ENCODE data around the gene FDCSP.

FDCSP gene

DNA sequence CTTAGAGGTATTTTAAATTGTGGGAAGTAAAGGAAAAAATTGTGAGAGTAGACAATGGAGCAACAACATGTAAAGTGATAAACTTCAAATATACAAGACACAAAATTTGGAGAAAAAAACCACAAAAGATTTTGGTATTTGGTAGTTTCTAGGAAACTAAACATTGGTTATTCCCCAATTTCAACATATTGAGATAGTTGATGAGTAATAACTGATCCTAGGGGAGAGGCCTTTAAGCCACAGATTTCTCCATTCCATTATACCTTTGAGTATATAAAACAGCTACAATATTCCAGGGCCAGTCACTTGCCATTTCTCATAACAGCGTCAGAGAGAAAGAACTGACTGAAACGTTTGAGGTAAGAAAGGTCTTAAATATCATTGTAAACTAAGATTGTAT lies at the start of gene FDCSP:
TSS of gene FDCSP (plus strand) at position 301 of the 400 bp plus-strand sequence. CDS start 5,071 bp downstream, outside the sequence.
- no peaks in the 10 kb centered on the region for H3K36me3 Mint-ChIP-seq (ENCODE audit: low read depth)
- H3K4me3 Mint-ChIP-seq: no peak within 1 kb of the TSS
- H3K27ac Mint-ChIP-seq: no peak within 1 kb of the TSS
- no peaks in the 10 kb centered on the region for H3K27me3 Mint-ChIP-seq
- H3K4me1 Mint-ChIP-seq (ENCODE audit: low read depth): no peaks in the 10 kb centered on the region
- intact Hi-C loops (cut with micrococcal nuclease): no loop called here
- no peaks in the 10 kb centered on the region for H3K9me3 Mint-ChIP-seq

DNA sequence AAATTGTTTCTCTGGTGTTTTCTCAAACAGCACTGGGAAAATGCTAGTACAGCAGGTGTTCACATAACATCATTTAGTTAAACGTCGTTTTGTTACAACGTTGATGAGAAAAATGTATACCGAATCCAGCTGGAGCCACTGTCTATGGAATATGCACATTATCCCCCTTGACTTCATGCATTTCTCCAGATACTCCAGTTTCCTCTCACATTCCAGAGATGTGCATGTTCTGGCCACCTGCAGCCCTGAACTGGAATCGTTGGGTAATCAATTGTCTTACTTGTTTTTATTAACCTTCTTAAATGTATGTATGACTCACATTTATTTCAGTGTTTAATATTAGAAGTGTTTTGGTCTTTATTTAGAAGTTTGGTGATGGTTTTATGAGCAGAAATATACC lies 48.8 kb upstream of the FDCSP start:
- Mint-ChIP-seq H3K36me3 (ENCODE audit: low read depth) (no peaks in the 10 kb centered on the region), H3K27me3 (no peaks in the 10 kb centered on the region), H3K4me1 (ENCODE audit: low read depth) (no peaks in the 10 kb centered on the region), H3K27ac (no peak overlapping the region), H3K4me3 (no peak overlapping the region), H3K9me3 (no peaks in the 10 kb centered on the region)
- intact Hi-C loops (cut with micrococcal nuclease): no loop called here

DNA sequence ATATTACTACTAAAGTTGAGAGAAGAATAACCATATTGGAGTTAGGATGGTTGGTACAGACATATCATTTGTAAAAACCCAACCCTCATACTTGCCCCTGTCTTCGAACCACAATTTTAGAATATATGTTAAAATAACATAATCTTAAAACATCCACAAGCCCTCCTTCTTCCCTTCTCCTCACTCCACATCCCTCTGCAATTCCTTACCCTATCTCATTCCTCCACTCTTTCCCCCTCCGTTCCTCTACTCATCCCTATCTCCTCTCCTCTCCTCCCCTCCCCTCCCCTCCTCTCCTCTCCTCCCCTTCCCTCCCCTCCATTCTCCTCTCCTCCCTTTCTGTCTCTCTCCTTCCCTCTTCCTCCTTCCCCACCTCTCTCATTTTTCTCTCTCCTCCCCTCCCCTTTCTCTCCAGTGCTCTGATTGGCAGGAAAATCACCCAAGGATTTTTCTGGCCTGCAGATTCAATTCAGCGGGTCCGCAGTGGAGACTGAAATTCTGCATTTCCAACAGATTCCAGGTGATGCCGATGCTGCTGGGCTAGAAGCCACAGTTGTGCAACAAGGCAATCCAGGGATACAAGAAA lies 47.8 kb upstream of the FDCSP start:
- Mint-ChIP-seq H3K36me3 (ENCODE audit: low read depth) (no peaks in the 10 kb centered on the region), H3K27me3 (no peaks in the 10 kb centered on the region), H3K4me3 (no peak overlapping the region), H3K27ac (no peak overlapping the region), H3K9me3 (no peaks in the 10 kb centered on the region), H3K4me1 (ENCODE audit: low read depth) (no peaks in the 10 kb centered on the region)
- intact Hi-C loops (cut with micrococcal nuclease): no loop called here

DNA sequence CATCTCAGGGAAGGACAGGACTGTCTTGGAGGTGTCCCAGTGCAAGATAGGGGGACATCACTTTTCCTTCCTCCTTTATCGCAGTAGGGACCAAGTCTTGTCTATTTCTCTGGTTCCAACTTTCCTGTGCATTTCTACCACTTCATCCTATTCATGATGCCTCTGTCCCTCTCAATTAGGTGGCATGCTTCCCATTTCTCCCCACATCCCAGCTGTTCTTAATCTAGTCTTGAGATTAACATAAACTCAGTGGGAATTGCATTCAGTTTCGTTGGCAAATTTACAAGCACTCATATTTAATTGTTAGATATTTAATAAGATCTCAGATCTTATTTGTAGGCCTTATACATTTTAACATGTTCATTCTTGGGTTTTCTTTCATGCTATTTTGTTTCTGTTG lies 46.1 kb upstream of the FDCSP start:
- Mint-ChIP-seq H3K27me3 (no peaks in the 10 kb centered on the region), H3K36me3 (ENCODE audit: low read depth) (no peaks in the 10 kb centered on the region), H3K27ac (no peak overlapping the region), H3K9me3 (no peaks in the 10 kb centered on the region), H3K4me1 (ENCODE audit: low read depth) (no peaks in the 10 kb centered on the region), H3K4me3 (no peak overlapping the region)
- intact Hi-C loops (cut with micrococcal nuclease): loop anchor here (5.0 kb wide), 1 partner anchor 298 kb away; no protein-coding TSS in a partner anchor

DNA sequence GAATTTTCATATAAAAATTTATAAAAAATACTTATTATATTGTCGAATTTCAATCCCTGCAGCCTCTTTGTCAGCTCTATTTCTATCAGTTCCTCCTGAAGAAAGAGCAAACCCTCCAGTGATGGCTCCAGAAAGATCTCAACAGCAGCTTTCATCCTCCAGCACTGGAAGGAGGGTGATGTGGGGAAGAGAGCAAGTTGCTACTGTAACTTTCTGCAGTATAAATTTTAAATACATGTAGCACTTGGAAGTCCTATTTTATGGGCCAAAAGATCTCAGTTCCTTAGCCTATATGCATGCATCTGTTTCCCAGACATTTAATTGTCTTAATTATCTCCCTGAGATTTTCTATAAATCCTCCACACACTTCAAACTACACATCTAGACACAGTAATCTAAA lies 44.1 kb upstream of the FDCSP start:
- no peaks in the 10 kb centered on the region for H3K36me3 Mint-ChIP-seq (ENCODE audit: low read depth)
- H3K27ac Mint-ChIP-seq: no peak overlapping the region
- H3K4me3 Mint-ChIP-seq: no peak overlapping the region
- no peaks in the 10 kb centered on the region for H3K27me3 Mint-ChIP-seq
- no peaks in the 10 kb centered on the region for H3K9me3 Mint-ChIP-seq
- intact Hi-C loops (cut with micrococcal nuclease): loop anchor here (5.0 kb wide), 1 partner anchor 300 kb away; no protein-coding TSS in a partner anchor
- no peaks in the 10 kb centered on the region for H3K4me1 Mint-ChIP-seq (ENCODE audit: low read depth)

DNA sequence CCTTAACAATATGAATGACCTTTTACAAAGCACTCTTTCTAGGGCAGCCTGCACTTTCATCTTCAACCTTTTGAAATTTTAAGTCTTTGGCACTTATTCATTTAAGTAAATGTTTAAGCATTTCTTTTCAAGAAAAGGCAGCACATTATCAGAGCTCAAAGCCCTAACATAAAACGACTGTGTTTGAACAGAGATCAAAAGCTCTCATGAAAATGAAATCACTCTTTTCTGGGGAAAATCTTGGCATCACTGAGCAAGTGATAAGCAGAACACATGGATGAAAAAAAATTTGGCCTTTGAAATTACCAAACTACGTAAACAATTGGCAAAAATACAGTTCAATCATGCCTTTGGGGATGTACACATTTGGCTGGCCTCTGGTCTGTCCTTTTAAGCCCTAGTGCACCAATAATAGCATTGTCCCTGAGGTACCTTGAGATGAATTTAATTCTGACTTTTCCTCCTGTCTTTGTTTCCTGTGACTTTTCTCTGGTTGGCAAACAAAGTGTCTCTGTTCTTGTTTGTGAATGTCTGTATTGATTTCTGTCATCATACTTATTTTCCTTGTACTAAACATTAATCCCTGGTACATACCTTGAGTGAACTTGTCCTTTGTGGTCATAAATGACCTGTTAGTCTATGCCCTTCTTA lies 43.3 kb upstream of the FDCSP start:
- Mint-ChIP-seq H3K27ac (no peak overlapping the region), H3K36me3 (ENCODE audit: low read depth) (no peaks in the 10 kb centered on the region), H3K4me3 (no peak overlapping the region), H3K27me3 (no peaks in the 10 kb centered on the region), H3K9me3 (no peaks in the 10 kb centered on the region), H3K4me1 (ENCODE audit: low read depth) (no peaks in the 10 kb centered on the region)
- intact Hi-C loops (cut with micrococcal nuclease): loop anchor here (1.0 to 5.0 kb wide), 2 partner anchors 300 to 493 kb away; no protein-coding TSS in a partner anchor

DNA sequence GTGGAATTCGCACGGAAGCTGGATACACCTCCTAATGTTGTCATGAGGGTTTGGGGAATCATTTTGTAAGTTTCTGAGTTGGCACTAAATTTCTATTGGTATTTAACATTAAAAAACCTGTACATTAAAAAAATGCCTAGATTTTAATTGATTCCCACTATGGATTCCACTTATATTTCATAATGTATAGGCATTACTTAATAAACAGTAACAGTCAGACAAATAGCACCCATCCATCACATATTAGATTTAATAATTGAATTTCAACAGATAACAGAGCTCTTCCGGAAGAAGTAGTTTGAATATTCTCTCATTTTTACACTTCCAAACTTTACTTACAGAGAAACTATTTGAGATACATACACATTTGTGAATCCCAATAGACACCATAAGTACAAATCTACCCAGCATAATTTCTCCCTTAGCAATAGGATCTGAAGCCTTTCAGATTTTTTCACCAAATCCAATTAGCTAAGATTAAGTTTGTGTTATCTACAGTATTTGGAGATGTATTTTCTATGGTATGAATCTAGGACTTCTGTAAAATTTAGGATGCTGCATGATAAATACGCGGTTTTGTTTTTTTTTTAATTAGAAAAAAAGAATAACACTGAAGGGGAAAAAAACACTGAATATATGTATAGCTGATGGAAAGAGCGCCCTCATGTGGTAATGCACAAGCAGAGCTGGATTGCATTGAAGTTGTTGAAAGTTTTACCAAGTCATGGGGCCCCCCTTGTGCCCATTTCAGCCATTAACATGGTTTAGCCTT lies 42.6 kb upstream of the FDCSP start:
- intact Hi-C loops (cut with micrococcal nuclease): loop anchor here (1.0 to 5.0 kb wide), 2 partner anchors 301 to 494 kb away; no protein-coding TSS in a partner anchor
- Mint-ChIP-seq H3K36me3 (ENCODE audit: low read depth) (no peaks in the 10 kb centered on the region), H3K4me3 (no peak overlapping the region), H3K9me3 (no peaks in the 10 kb centered on the region), H3K27me3 (no peaks in the 10 kb centered on the region), H3K27ac (no peak overlapping the region), H3K4me1 (ENCODE audit: low read depth) (no peaks in the 10 kb centered on the region)

DNA sequence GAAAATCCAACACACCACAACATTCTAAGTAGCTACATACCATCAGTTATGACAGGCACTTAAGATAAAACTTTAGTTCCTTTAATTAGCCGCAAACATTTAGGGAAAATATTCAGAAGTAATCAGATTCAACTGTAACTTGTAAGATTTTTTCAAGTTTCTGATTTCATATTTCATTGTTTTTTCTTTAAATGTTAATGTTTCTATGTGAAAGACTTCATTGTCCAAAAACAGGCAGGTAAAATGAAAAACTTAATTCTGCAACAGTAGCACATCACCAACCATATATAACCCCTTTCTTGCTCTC lies 42.0 kb upstream of the FDCSP start:
- intact Hi-C loops (cut with micrococcal nuclease): loop anchor here (1.0 to 5.0 kb wide), 2 partner anchors 302 to 495 kb away; no protein-coding TSS in a partner anchor
- H3K4me3 Mint-ChIP-seq: no peak overlapping the region

DNA sequence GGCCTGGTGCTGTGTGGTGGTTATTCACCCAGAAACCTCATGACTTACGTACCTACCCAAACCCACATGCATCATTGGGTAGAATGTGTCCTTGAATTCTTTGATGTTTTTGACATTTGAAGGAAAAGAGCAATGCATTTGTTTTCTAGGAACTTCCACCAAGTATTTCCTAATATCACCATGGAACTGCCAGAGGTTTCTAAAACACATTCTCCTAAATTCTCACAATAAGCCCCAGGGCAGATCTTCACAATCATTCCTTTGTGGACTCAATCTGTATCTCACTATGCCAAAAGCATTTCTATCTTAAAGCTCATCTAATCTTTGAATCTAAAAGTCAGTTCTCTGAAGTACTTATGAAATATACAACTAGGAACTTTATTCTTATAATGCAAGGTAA lies 38.7 kb upstream of the FDCSP start:
- Mint-ChIP-seq H3K4me1 (ENCODE audit: low read depth) (no peaks in the 10 kb centered on the region), H3K27ac (no peak overlapping the region), H3K4me3 (no peak overlapping the region), H3K9me3 (no peaks in the 10 kb centered on the region), H3K27me3 (no peaks in the 10 kb centered on the region), H3K36me3 (ENCODE audit: low read depth) (no peaks in the 10 kb centered on the region)
- intact Hi-C loops (cut with micrococcal nuclease): no loop called here

More for the DNA sequence above, 42.0 kb upstream of the FDCSP start:
- no peaks in the 10 kb centered on the region for H3K9me3 Mint-ChIP-seq
- H3K4me1 Mint-ChIP-seq (ENCODE audit: low read depth): no peaks in the 10 kb centered on the region
- H3K36me3 Mint-ChIP-seq (ENCODE audit: low read depth): no peaks in the 10 kb centered on the region
- H3K27me3 Mint-ChIP-seq: no peaks in the 10 kb centered on the region
- H3K27ac Mint-ChIP-seq: no peak overlapping the region

DNA sequence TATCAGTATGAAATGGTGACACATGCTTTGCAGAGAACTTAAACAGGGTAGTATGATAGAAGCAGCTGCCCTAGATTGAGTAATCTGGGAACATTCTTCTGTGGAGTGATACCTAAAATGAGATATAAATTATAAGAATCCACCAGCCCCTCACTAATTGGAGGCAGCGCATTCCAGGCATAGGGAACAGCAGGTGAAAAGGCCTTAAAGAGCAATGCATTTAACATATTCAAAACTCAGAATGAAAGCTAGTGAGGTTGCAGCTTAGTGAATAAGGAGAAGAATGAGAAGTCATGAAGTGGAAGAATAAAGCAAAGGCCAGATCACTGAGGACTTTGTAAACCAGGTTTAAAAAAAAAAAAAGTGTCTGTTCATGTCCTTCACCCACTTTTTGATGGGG lies 35.3 kb upstream of the FDCSP start:
- Mint-ChIP-seq H3K27ac (no peak overlapping the region), H3K4me3 (no peak overlapping the region), H3K36me3 (ENCODE audit: low read depth) (no peaks in the 10 kb centered on the region), H3K4me1 (ENCODE audit: low read depth) (no peaks in the 10 kb centered on the region), H3K27me3 (no peaks in the 10 kb centered on the region), H3K9me3 (no peaks in the 10 kb centered on the region)
- intact Hi-C loops (cut with micrococcal nuclease): no loop called here

DNA sequence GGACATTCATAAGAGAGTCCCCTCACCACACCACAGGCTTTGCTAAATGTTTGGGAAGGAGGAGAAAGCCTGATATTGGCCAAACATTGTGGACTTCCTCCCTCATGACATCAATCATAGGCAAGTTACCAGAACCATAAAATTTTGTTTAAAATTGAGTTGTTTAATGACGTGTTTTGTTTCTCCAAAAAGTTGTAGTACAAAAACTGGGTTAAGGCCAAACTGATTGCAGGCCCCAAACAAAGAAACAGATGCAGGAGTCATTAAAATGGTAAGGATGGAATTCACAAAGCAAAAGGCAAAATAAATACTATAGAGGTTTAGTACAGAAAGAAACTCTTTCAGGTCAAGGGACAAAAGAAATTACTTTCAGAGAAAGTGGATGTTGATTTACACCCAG lies 34.3 kb upstream of the FDCSP start:
- Mint-ChIP-seq H3K4me3 (no peak overlapping the region), H3K36me3 (ENCODE audit: low read depth) (no peaks in the 10 kb centered on the region), H3K4me1 (ENCODE audit: low read depth) (no peaks in the 10 kb centered on the region), H3K9me3 (no peaks in the 10 kb centered on the region), H3K27me3 (no peaks in the 10 kb centered on the region), H3K27ac (no peak overlapping the region)
- intact Hi-C loops (cut with micrococcal nuclease): no loop called here

DNA sequence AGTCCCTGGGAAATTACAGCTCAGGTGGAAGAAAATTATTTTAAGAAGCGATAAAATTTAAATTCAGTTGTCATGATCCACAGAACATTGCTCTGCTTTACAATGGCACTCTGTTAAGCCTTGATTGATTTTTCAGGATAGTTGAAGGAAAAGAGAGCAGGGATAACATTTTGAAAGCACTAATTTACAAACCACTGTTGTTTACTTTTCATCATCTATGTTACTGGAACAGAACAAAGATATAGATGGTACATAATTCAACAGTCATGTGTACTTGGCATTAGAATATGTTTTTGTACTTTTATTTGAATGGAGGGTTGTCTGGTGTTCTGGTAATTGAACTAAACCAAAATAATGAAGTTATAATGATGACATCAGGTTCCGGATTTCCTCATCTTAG lies 33.0 kb upstream of the FDCSP start:
- no peaks in the 10 kb centered on the region for H3K36me3 Mint-ChIP-seq (ENCODE audit: low read depth)
- no peak overlapping the region for H3K4me3 Mint-ChIP-seq
- H3K27ac Mint-ChIP-seq: no peak overlapping the region
- H3K27me3 Mint-ChIP-seq: no peaks in the 10 kb centered on the region
- H3K4me1 Mint-ChIP-seq (ENCODE audit: low read depth): no peaks in the 10 kb centered on the region
- intact Hi-C loops (cut with micrococcal nuclease): no loop called here
- no peaks in the 10 kb centered on the region for H3K9me3 Mint-ChIP-seq

DNA sequence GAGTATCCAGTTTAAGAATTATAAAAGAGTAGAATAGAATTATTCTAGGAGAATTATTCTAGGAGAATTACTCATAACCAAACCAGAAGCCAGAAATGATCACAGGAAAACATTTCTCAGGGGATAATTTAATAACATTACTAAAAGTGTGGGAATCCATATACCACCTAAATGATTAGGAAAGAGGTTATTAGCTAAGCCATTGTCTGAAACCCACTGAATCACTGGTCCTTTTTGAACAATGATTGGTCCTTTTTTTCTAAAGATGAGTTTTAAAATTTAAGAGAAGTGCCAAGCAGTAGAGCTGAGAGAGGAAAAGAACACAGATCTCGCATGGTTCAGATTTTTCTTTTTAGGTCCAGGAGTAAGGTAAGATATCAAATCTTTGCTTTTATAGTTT lies 30.5 kb upstream of the FDCSP start, which contains the start of gene ODAM:
TSS of gene ODAM (plus strand) at position 301 of the 400 bp plus-strand sequence. CDS start 819 bp downstream, outside the sequence.
- Mint-ChIP-seq H3K27ac (no peak within 1 kb of the TSS), H3K36me3 (ENCODE audit: low read depth) (no peaks in the 10 kb centered on the region), H3K27me3 (no peaks in the 10 kb centered on the region), H3K9me3 (no peaks in the 10 kb centered on the region), H3K4me3 (no peak within 1 kb of the TSS), H3K4me1 (ENCODE audit: low read depth) (no peaks in the 10 kb centered on the region)
- intact Hi-C loops (cut with micrococcal nuclease): no loop called here

DNA sequence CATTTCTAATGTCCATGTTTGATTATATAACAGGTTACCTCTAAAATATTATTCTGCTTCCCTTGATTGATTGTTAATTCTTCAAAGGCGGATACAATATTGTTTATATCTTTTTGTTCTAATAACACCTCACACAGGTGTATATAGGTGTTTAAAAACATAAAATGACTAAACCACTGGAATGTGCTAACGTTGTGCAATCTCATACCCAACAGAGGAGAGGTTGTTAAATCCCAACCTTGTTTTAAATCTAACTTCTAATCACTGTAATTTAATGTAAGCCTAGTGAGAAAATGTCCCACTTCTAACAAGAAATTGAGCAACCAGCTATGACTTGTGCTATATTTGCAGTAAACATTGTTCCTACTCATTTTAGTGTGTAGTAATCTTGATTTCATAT lies 29.1 kb upstream of the FDCSP start:
- H3K4me3 Mint-ChIP-seq: no peak overlapping the region
- H3K4me1 Mint-ChIP-seq (ENCODE audit: low read depth): no peaks in the 10 kb centered on the region
- no peak overlapping the region for H3K27ac Mint-ChIP-seq
- H3K27me3 Mint-ChIP-seq: no peaks in the 10 kb centered on the region
- no peaks in the 10 kb centered on the region for H3K36me3 Mint-ChIP-seq (ENCODE audit: low read depth)
- H3K9me3 Mint-ChIP-seq: no peaks in the 10 kb centered on the region
- intact Hi-C loops (cut with micrococcal nuclease): no loop called here

All from dendritic cell treated with granulocyte-macrophage colony-stimulating factor and Interleukin-4, amounts not matched to agents 40 ng/mL and 50 ng/mL, for 4 days (primary cell).